Erythroblast (primary cell): ENCODE results near the gene POU2F1.

Source experiments
- DNase-seq, 2 experiments: peaks; one replicate each; lab custom pipeline; 2025; lab: John Stamatoyannopoulos, UW
- GATA1 ChIP-seq: IDR thresholded peaks from 2 replicates; pipeline ENCODE4 v1.6.1; 2011; ENCODE audit warnings: low read depth, mild to moderate bottlenecking, control low read depth, low read length, moderate library complexity
- POLR2A ChIP-seq: IDR thresholded peaks from 2 replicates; pipeline ENCODE4 v1.6.1; 2011; ENCODE audit warnings: mild to moderate bottlenecking, low read length

Gene POU2F1

DNA sequence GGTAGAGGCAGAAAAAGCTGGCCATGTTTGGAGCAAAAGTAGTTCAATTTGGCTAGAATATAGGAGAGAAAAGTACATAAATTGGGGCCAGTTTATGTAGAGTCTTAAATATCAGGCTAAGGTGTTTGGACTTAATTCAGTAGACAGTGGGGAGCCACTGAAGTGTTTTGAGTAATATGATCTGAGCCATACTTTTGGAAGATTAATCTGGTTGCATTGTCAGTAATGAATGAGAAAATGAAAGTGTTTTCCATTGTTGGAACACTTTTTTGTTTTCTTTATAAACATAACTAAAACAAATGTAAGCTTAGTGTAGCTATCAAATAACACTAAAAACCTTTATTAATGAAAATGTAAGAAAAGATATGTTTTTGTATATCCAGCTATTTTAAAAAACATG lies 42.1 kb downstream of the POU2F1 start:
- no peak for DNase-seq

DNA sequence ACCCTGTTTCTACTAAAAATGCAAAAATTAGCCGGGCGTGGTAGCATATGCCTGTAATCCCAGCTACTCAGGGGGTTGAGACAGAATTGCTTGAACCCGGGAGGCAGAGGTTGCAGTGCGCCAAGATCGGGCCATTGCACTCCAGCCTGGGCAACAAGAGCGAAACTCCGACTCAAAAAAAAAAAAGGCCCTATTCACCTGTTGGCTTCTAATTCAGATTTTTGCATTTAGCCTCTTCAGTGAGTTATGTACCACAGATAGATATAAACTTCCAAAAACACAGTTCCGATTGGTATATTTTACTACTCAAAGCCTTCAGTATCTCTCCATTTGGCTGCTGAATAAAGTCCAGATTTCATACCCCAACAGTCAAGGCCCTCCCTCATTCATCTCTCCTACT lies 42.7 kb downstream of the POU2F1 start:
- TF ChIP-seq POLR2A (no peak), GATA1 (no peak)
- DNase-seq = no peak

More for the DNA sequence above, 42.1 kb downstream of the POU2F1 start:
- TF ChIP-seq GATA1 (no peak), POLR2A (no peak)

DNA sequence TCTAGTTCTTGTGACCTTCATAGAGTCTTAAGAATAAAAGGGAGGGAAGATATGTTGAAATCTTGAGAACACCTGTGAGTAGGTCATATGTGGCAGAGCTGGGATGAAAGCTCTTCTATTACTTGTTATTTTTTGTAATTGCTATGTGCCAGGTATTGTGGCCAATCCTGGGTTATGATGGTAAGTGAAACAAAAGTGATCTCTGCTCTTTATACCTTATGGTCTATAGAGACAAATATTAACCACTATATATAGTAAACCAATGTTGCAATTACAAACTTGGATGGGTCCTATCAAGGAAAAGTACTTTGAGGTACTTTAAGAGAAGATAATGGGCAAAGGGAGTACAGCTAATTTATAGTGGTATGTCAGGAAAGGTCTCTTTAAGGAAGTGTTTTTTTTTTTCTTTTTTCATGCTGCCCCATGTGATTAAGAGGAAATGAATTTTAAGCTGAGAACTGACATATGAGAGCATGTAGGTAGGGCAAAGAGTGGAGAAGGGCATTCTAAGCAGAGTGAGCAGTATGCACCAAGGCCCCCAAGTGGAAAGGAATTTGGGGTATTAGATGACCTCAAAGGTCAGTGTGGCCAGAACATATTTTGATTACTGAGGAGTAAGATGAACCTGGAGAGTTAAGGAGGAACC lies 43.3 kb downstream of the POU2F1 start:
- DNase-seq = no peak
- TF ChIP-seq POLR2A (no peak), GATA1 (no peak)

DNA sequence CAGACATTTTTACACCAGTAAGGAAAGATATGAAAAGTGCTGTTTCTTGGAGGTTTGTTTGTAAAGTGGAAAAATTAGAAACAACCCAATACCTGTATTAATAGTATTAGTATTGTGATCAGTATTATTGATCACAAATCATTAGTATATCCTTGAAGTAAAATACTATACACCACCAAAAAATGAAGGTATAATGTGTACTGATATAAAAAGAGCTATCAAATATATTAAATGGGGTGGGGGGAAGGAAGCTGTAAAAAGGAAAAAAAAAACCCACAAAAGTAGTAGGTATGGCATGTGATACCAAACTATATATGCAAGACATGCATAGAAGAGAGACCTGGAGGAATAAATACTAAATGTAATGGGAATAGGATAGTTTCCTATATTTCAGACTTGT lies 46.3 kb downstream of the POU2F1 start:
- DNase-seq = no peak

DNA sequence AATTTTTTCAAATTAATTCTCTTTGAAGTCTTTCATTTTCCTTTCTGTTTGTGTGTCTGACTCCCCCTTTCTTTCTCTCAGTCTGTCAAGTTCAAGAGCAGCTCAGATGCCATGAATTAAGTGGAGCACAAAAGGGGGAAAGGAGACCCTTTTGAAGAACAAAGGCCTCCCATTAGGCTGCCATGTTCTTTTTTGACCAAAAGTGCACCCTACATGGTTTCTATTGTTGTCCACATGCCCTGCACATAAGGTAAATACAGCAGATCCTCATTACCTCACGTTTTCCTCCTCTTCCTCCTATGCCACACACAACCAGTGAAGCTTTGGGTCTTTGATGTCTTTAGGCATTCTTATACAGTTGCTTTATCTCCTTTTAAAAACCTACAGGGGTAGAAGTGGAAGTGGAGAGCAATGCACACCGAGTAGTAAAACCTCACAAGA lies 47.7 kb downstream of the POU2F1 start:
- DNase-seq = no peak
- TF ChIP-seq GATA1 (no peak), POLR2A (no peak)

More for the DNA sequence above, 46.3 kb downstream of the POU2F1 start:
- no peak for TF ChIP-seq POLR2A
- no peak for TF ChIP-seq GATA1

DNA sequence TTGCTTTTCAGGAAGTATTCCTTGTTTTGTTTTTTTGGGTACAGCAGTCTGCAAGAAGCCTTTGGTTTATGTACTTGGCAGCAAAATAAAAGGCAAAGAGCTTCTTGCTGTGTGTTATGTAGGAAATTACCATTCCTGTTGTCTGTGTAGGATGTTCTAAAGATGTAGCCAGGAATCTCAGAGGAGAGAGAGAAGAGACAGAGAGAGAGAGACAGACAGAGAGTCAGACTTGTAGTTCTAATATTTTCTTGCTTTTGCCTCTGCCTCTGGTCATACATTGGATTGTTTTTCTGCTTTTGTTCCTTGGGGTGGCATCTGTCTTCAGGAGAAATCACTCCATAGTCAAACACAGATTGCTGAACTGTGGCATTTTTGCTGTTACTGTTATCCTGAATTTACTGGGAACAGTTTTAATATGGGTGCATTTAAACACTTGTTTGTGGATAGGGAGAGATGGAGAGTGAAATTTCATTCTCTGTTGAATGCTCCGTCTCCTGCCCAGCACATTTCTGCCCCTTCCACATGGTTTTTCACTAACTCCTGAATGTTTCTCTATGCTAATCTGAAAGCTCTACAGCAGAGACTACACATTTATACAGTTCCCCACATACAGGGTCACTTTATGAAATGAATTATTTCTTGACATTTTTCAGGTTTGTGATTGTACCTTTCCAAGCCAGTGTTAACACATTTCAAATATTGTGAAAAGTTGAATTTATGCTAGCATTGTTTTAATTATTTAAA lies 49.8 kb downstream of the POU2F1 start:
- no peak for TF ChIP-seq POLR2A
- no peak for TF ChIP-seq GATA1
- DNase-seq = no peak

DNA sequence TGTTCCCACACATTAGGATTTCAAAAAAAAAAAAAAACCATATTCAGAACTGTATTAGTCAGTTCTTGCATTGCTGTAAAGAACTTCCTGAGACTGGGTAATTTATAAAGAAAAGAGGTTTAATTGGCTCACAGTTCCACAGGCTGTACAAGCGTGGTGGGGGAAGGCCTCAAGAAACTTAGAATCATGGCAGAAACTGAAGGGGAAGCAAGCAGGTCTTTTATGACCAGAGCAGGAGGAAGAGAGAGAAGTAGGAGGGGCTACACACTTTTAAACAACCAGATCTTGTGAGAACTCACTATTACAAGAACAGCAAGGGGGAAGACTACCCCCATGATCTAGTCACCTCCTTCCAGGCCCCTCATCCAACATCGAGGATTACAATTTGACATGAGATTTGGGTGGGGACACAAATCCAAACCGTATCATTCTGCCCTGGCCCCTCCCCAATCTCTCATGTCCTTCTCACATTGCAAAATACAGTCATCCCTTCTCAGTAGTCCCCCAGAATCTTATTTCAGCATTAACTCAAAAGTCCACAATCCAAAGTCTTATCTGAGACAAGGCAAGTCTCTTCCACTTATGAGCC lies 51.8 kb downstream of the POU2F1 start:
- no peak for TF ChIP-seq GATA1
- TF ChIP-seq POLR2A = no peak
- no peak for DNase-seq

DNA sequence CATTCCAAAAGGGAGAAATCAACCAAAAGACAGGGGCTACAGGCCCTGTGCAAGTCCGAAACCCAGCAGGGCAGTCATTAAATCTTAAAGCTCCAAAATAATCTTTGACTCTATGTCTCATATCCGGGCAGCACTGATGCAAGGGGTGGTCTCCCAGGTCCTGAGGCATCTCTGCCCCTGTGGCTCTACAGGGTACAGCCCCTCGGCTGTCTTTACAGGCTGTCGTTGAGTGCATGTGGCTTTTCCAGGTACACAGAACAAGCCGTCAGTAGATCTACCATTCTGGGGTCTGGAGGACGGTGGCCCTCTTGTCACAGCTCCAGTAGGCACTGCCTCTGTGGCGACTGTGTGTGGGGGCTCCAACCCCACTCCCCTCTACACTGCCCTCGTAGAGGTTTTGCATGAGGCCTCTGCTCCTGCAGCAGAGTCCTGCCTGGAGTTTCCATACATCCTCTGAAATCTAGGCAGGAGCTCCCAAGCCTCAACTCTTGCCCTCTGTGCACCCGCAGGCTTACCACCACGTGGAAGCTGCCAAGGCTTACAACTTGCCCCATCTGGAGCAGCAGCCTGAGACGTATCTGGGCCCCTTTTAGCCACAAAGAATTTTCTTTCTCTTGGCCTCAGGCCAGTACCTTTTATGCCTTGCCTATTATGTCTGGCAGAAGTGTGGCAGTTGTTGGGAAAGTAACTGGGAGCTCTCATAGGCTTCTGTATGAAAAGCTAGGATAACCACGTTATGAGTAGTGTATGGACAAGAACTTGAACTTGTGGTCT lies 52.5 kb downstream of the POU2F1 start:
- TF ChIP-seq GATA1 (no peak), POLR2A (no peak)
- no peak for DNase-seq

DNA sequence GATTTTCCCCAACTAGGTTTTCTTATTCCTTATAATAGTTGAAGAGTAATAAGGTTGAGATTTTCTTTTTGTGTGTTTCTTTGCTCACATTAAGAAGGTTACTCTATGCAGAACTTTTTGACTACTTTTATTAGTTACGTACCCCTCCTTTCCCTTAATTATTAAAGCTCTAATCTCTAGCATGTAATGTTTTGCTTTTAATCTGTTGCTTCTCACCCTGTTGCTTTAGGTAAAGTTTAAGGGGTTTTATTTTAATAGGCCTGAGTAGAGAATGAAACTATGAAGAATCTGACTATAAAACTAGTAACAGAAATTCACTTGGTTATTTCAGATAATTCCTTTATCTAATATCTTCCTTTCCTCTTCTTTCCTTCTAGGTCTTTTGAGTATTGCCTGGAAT lies 53.4 kb downstream of the POU2F1 start:
- DNase-seq = no peak
- TF ChIP-seq POLR2A = no peak
- no peak for TF ChIP-seq GATA1

DNA sequence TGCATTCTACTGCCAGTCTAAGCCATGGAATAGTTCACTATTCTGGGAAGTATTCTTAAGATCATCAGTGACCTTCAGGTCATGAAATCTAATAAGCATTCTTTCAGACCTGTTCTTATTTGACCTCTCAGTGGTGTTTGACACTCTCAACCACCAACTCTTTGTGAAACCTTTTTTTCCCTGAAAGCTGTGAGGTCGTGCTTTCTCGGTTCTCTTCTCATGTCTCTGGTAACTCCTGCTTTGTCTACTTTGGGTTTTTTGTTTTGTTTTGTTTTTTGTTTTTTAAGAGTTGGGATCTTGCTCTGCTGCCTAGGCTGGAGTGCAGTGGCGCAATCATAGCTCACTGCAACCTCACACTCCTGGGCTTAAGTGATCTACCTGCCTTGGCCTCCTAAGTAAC lies 56.3 kb downstream of the POU2F1 start:
- no peak for TF ChIP-seq GATA1
- TF ChIP-seq POLR2A = no peak
- no peak for DNase-seq

DNA sequence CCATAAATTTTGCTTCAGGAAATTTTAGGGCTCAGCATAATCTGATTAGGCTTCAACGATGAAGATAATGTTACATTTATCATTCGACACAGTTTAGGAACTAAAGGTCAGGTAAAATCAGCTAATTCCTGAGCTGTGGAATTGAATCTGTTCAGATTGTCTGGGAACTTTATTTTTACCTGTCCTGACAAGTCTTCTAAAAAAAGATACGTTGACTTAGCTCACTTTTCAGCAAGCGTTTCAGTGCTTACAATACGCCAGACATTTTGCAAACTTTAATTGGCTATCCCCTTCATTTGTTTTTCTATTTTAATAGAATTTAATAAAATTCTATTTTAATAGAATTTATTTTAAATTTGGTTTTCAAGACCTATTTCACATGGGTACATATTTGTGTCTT lies 57.8 kb downstream of the POU2F1 start:
- no peak for TF ChIP-seq GATA1
- TF ChIP-seq POLR2A = no peak
- DNase-seq = no peak

DNA sequence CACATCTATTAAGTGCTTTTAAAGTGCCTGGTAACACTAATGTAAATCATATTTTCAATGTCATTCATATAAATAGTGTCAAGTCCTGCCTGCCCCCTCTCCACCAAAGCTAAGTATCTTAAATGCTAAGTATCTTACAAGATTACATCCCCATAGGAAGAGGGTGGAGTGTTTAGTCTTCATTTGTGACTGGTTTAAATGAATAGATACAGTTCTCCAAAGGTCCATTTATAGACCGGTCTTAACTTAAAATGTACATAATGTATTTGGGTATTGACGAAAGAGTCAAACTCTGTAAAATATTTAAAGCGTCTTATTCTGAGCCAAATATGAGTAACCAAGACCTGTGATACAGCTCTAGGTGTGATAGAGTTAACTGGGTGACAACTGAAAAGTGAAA lies 60.2 kb downstream of the POU2F1 start:
- no peak for TF ChIP-seq GATA1
- no peak for TF ChIP-seq POLR2A
- no peak for DNase-seq

DNA sequence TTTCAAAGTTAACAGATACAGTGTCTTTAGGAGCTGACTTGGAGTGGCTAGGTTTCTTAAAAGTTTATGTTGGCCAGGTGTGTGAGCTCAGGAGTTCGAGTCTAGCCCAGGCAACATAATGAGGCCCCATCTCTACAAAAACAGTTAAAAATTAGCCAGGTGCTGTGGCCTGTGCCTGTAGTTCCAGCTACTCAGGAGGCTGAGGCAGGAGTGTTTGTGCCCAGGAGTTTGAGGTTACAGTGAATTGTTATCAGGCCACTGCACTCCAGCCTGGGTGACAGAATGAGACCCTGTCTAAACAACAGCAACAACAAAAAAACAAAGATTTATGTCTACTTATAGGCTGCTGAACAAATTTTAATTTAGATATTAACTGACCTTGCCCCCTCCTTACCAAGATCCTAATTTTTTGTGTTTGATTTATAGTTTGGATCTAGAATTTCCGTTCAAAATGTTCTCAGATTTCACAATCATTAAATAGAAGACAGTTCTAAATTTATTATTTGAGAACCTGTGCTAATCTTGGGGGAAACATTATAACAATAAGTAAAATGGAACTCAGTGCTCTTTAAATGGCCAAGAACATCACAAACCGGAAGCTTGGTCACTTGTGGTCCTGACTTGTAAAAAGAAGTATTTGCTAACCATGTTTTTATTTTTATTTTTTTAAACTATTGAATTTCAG lies 67.8 kb downstream of the POU2F1 start:
- TF ChIP-seq POLR2A (no peak), GATA1 (no peak)
- DNase-seq = no peak
